HG02610 (cell line): ENCODE results near the gene SLC1A4.
A peak's percentile ranks its signal among the peaks of the same experiment; 100 is the strongest.
"Not testable (repeated sequence)": the region's sequence is repeated elsewhere in the genome, so short reads cannot be mapped to it uniquely, and the experiment has no call there.

ENCODE experiments used
- ATAC-seq: cut with Tn5 transposase; IDR thresholded peaks from one replicate; pipeline ENCODE4 v1.9.1; 2021; ENCODE audit warnings: mild to moderate bottlenecking, moderate library complexity; ENCODE audit not compliant: unreplicated experiment

Gene SLC1A4

DNA sequence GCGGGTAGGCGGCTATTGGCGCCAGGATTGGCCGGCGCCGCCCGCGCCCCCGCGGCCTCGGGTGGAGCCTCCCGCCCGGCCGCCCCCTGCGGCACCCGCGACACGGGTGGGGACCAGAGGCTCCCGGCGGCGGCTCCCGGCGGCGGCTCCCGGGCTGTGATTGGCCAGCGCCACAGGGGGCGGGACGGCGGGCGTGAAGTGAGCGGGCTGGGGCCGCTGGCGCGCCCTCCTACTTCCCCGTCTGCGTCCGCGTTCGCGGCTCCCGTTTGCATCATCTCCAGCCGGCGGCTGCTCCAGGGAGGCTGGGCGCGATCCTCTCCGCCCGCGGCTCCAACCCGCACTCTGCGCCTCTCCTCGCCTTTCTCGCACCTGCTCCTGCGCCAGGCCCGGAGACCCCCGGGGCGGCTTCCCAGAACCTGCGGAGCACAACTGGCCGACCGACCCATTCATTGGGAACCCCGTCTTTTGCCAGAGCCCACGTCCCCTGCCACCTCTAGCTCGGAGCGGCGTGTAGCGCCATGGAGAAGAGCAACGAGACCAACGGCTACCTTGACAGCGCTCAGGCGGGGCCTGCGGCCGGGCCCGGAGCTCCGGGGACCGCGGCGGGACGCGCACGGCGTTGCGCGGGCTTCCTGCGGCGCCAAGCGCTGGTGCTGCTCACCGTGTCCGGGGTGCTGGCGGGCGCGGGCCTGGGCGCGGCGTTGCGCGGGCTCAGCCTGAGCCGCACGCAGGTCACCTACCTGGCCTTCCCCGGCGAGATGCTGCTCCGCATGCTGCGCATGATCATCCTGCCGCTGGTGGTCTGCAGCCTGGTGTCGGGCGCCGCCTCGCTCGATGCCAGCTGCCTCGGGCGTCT, at the start of gene SLC1A4:
Gene SLC1A4, plus strand, starts transcription at position 274 of the 856 bp plus-strand sequence. Its CDS starts 245 bp downstream, at position 519.
- ATAC-seq, result peak; percentile 75

DNA sequence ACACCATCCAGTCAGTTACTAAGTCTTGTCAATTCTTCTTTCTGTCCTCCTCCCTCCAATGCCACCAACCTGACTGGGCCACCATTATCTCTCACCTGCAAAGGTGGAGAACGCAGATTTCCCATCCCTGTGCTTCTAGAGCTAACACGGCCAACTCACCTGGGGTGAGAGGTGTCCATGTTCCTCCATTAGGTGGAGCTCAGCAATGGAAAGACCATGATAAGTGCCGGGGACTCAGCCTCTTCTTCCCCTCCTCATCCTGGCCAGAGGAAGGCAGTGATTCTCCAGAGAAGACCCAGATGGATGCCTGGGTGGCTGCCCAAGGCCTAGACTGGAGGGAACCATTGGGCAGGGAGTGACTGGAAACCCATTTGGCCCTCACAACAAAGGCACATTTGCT, 48.1 kb upstream of the SLC1A4 start:
- ATAC-seq, result no peak

DNA sequence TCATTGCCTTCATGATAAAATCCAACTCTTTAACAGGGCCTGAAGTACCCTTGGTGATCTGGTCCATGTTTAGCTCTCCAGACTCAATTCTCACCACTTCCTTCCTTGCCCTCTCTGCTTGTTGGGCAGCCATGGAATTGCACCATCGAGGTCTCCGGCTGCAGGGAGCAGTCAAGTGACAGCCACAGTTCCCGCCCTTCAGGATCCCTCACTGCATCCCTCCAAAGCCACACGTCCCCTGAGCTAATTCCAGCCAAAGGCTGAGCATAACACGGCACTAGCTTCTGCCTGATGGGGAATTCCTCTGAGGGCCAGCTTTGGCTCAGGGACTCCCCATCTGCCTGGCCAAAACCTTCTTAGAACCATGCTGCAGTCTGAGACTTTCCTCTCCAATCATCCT, 47.4 kb upstream of the SLC1A4 start:
- ATAC-seq, result no peak

DNA sequence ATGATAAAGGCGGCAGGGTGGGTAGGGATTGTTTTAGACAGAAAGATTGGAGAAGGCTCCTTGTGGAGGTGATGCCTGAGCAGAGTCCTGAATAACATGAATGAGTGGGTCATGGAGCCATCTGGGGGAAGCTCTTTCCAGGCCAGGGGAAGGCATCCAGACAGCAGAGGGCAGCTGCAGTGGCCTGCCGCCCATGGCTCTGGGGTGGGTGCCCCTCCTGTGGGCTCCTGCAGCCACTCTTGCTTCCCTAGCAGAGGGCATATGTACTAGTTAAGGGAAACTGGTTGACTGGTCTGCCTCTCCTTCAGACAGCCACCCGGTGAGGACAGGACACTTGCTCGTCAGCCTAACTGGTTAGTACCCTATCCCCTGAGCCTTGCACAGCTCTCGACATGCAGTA, 46.5 kb upstream of the SLC1A4 start:
- ATAC-seq, result no peak

DNA sequence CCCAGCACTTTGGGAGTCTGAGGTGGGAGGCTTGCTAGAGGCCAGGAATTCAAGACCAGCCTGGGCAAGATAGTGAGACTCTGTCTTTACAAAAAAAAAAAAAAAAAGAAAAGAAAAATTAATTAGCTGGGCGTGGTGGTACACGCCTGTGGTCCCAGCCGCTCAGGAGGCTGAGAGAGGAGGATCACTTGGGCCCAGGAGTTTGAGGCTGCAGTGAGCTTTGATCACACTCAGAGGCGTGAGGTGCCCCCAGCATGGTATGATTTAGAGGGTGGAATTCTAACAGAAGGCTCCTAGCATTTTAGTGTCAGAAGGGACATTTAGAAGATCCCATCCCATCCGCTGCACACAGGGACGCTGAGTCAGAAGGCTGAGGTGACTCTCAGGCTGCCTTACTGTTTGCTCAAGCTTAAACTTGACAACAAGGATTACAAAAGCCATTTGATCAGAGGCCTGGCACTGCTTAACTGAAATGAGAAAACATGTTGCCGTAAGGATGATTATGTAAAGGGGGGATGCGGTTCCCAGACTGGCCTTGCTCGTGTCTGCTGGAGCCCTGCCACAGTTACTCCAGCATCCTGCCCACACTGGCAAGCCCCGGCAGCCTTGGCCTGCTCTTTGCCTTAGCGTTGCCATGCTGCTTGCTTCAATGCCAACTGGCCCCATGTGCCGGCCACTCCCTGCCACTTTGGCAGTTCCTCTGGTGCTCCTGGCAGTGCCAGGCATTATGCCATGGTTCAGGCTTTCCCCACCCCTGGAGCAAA, 45.6 kb upstream of the SLC1A4 start:
- no peak for ATAC-seq

DNA sequence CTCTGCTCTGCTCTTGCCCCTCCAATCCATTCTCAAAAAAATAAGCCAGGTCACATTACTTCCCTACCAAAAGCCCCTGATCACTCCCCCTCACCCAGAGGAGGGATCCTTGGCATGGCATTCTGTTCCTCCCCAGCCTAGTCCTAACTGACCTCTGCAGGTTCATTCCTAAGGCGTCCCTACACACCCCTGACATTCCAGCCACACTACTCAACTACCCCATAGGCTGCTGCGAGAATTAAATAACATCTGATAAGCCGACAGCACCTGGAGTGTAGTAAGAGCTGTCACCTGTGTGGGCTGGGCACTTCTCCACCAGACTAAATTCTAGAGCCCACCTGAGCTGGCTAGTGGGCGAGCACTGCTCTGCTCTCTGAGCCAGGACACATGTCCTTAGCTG, 44.7 kb upstream of the SLC1A4 start:
- no peak for ATAC-seq

DNA sequence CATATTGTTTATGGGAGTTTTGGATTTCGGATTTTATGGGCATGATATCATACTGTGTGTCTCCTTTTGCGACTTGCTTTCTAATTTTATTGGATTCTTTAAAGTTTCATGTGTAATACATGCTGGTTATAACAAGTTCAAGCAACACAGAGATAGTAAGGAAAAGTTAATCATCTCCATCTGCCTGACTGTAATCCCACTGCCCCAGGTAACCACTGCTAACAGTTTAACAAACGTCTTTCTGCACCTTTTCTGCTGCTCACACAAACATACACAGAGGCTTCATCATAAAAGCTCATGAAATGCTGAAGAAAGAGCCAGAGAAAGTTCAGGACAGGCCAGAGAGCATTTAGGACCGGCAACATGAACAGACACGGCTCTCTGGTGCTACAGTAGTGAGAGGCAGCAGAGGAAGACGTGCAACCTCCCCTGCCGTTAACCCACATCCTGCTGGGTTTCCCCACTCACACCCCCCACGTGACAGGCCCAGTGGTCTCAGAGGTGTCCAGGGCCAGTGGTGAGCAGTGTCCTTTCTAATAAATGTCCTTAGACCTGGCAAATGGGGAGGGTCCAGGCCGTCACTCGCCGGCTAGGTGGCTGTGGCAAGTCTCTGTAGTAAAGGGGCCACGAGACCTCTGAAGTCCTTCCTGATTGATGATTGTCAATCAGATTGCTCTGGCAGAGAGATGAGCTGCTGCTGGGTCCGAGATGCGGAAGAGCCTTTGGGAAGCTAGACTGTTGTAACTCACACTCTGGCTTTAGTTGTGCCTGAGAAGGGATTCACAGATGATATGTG, 43.0 kb upstream of the SLC1A4 start:
- ATAC-seq, result peak; percentile 83

DNA sequence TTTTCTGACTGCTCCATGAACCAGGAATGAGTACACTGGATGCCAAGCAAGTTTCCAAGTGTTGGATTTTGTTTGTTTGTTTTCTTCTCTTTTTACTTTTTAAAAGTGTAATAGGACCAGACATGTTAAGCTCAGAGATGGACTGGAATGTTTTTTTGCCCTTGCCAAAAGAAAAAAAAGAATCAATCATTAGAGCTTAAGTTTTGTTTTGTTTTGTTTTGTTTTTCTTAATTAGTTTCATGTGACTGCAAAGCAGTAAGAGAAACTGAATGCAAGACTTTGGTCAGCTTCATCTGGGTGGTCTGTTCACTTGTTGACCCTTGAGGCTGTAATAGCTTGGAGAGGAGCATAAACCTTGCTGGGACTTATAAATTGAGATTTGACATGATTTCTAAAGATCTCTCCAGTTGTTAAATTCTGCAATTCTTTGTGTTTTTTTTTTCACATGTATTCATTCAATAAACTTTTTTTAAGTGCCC, 42.4 kb upstream of the SLC1A4 start:
- no peak for ATAC-seq

DNA sequence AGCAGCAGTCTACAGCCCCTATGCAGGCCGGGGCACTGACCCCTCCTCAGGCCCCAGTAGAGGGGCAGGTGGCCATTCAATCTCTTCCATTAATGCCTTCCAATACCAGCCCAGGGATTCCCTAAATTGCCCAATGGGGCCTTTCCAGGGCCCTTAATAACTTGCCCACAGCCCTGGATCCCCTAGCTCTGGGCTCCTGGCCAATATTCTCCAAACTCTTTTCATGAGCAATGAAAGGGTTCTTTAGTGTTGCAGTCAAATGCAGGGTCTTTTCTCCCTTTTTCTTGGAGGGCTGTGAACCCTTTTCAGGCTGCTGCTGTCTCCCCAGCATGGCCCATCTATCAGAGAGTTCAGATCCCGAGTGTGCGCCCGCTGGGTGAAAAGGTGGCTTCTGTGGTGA, 41.3 kb upstream of the SLC1A4 start:
- no peak for ATAC-seq

DNA sequence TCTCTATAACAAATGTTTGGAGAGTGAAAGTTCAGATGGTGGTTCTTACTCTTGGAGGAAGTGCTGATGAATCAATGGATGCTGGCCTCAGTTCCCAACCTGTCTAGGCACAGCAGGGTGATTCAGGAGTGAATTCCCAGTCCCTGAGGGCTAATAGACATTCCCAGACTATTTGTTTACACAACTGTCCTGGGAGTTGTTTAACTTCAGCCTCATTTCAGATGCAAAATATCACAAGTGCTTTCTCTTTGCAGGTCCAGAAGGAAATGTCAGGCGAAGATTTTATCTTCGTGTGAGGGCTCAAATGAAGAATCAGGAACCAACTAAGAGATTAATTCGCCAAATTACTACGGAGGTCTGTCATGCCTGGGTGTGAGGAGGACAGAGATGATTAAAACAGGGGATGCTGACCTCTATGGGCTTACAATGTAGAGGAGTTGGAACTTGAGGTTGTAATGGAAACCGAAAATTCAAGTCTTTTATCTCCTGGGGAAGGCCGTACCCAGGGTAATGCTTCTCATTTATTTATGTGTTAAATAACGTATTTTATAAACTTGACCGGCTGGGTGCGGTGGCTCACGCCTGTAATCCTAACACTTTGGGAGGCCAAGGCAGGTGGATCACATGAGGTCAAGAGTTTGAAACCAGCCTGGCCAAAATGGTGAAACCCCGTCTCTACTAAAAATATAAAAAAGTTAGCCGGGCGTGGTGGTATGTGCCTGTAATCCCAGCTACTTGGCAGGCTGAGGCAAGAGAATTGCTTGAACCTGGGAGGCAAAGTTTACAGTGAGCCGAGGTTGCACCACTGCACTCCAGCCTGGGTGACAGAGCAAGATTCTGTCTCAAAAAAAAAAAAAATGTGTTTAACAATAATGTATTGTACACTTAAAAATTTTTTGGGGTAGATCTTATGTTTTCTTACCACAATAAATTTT, 38.7 kb upstream of the SLC1A4 start:
- peak; percentile 39 for ATAC-seq

DNA sequence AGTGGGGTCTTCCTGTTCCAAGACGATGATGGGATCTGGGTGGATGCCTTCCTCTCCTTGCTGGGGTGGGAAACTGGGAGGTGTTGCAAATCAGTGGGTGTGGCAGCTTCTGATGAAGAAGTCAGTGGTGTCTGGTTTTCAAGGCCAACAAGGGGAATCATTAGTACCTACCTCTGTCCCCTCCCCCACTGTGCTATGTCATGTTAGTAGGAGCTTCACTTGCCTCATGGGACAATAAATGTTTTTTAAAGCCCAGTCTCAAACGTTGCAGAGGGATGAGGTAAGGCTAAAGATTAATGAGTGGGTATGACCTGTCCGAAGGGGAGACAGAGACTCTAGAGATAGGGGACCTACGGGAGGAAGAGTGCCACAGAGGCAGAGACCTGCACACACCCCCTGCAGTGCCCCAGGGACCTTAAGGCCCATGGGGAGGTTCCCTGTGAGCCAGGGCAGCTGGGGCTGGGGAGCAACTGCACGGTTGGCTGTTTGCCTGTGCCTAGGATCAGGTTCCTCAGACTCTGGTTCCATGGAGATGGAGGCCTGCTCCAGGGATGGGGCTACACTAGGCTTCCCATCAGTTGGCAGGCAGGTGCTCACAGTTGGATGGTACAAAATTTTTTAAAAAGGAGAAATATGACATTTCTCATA, 37.8 kb upstream of the SLC1A4 start:
- no peak for ATAC-seq

DNA sequence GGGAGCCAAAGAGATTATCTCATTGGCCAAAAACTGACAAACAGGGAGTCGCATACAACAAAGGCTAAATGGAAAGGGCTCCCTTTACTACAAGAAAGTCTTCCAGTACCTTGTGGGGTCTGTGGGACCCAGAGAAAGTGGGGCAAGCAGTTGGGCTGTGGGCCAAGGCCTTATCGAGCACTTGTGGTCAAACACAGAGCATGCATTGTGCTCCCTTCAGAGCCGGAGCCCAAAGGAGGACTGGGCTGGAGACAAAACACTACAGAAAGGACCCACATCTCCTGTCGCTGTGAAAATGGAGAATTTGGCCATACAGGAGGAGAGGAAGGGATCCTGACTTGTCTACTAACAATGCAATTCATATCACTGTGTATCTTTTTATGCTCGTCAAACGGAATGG, 37.1 kb upstream of the SLC1A4 start:
- ATAC-seq, result no peak

DNA sequence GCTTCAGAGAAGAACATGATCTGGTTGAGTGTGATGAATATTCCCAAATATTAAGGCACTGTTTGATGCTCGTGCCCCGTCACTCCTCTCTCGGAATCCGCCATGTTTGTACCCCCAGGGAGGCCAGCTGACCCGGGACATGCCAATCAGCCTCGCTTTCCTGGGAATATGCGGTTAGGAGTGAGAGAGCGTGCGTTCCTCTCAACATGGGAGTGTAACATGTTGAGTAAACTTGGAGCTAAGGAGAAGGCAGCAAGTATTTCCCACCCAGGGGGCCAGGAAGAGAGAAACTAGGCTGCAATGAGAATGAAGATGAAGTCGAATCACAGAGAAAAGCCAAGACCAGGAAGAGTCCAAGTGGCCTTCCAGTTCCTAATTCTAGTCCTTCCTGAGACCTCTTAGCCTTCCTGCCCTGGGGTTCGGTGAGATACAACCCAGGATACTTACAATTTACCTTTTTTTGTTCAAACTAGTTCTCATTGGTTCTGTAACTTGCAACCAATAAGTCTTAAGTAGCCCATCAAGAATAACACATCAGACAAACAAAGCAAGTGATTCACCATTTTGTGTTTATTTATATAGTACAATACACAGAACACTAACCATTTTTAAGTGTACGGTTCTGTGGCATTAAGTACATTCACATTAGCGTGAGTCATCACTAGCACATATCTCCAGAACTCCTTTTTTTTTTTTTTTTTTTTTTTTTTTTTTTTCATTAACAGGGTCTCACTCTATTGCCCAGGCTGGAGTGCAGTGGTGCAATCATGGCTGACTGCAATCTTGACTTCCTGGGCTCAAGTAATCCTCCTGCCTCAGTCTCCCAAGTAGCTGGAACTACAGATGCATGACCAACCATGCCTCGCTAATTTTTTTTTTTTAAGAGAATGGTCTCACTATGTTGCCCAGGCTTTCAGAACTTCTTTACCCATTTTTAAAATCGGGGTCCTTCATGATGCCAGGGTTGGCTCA, 36.4 kb upstream of the SLC1A4 start:
- ATAC-seq, result no peak

DNA sequence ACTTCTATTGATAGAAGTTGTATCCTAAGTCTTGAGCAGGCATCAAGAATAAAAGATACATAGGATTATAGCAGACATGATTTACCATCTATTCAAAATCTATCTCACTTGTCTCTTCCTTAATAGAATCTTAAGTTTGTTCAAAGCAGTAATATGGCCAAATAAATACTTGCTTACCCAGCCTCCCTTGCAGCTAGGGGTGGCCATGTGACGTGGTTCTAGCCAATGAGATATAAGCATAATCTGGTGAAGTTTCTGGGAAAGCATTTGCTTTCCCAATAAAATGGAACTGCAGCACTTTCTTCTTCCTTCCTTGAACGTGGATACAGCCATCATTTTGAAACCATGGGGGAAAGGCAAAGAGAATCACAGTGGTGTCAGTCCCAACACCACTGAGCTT, 33.7 kb upstream of the SLC1A4 start:
- no peak for ATAC-seq

DNA sequence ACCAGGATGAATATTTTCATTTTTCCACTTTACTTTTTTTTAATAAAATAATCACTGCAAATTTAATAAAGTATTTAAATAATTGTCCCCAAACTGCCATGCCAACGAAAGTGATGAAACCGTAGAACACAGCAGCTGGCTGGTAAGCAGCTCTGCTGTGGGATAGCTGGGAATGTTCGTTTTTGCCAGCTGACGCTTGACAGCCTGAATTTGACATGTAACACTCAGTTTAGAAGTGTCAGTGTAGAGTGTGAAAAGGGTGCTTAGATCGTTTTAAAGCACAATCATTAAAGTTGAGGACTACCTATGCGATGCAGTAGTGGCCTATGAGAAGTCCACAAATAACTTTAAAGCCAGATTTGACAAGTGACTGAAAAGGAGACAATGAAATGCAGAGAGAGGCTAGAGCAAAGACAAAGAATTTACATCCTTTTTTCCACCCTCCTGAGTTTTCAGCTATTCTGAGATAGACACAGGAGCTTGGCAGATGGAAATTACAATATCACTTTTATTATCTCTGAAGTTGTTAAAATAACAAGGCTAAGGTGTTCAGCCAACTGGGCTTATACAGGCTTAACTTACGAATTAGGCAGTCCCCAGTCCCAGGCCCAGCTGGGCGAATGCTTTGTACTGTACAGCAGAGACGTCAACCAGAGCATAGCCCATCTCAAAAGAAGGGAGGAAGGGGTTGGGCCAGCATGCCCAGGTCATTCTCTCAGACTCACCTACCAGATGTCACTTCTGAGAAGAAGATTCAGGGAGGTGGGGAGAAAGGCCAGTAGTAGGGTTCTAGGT, 31.9 kb upstream of the SLC1A4 start:
- ATAC-seq, result no peak

DNA sequence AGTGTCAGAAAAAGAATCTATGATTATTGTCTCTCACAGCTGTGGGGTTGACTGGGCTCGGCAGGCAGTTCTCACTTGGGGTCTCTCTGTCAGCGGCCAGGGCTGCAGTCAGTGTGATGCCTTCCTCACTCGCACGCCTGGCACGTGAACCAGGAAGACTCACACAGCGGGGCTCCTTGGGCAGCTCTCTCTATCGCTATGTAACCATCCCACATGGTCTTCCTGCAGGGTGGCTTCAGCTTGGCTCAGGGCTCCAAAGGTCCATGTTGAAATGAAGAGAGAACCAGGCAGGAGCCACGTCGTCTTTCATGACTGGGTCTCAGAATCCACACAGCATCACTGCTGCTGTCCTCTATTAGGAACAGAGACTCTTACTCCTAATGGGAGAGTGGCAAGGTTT, 30.6 kb upstream of the SLC1A4 start:
- no peak for ATAC-seq

DNA sequence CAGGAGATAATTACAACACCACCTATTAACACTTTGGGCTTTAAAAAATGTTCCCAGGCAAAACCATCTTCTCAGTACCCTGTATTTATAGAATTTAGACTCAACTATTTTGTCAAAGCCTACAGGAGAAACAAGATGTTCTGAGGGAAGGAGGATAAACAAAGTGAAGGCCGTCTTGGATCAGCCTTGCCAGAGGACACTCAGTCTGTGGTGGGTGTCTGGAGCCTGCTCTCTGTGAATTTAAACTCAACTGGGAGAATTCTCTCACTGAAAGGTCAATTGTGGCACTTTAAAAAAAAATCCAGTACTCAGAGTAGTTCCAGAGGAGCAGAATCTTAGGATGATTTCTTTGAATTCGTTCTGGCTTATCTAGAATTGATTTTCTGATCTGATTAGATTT, 28.4 kb upstream of the SLC1A4 start:
- no peak for ATAC-seq

DNA sequence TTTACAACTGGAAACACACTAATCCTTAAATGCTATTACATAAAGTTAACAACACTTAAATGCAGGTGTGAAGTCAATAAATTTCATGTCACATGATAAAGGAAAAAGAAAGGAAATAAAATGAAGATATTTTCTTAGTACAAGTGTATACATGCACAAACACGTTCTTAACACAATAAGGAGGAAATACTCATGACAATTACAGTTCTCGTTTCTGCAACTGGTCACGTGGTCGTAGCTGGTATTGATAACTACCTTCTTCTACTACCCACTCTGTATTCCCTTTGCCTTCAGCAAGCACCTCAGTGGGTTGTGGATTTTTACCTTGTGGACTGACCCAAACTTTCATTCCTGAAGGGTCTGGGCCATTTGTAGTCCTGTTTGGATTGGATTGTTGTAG, 26.1 kb upstream of the SLC1A4 start:
- ATAC-seq, result not testable (repeated sequence)
